Gastroesophageal sphincter (tissue), 3 donors: Measurements from ENCODE around the gene NNMT.

Experiments
- CTCF ChIP-seq, 4 experiments: fragments of 200-600 bp in 2 of 4; fragments of 450-650 bp in 2 of 4; sonication (generic) in 1 of 4; IDR thresholded peaks; one replicate each; pipeline ENCODE4 v1.5.1; 2017 to 2019; ENCODE audit warnings: antibody characterized with exemption in 4 of 4, mild to moderate bottlenecking in 2 of 4, moderate library complexity in 2 of 4
- POLR2A ChIP-seq, 2 donors: fragments of 450-650 bp; IDR thresholded peaks; one replicate each; pipeline ENCODE4 v1.6.1; 2017; ENCODE audit warnings: antibody characterized with exemption in 2 of 2, mild to moderate bottlenecking in 2 of 2, moderate library complexity in 1 of 2

- TF ChIP-seq POLR2A (IDR thresholded peaks at IDR 0.05) (no peak), CTCF (IDR thresholded peaks at IDR 0.05) (no peak)
Measured at GRCh38 chr11:114291381-114291780, 4.8 kb upstream of the NNMT start.
